HFFc6 (cell line): ENCODE measurements around the gene MAP2K6. TPM values are rescaled to one million over a fixed set of nuclear protein-coding genes. Genes with fewer than 3 reads are reported as not detected.

ENCODE experiments used
- DNase-seq: peaks from one replicate; pipeline ENCODE4 v3.0.0-alpha.2; 2018
- H3K27ac Mint-ChIP-seq: 2 replicates; pipeline ENCODE4 v1.8.0; 2020; ENCODE audit warnings: mild to moderate bottlenecking, mixed read lengths
- H3K27me3 Mint-ChIP-seq: 2 replicates; pipeline ENCODE4 v1.8.0; 2021; ENCODE audit warnings: mild to moderate bottlenecking, moderate library complexity, mixed read lengths; ENCODE audit not compliant: insufficient read depth
- H3K36me3 Mint-ChIP-seq: 2 replicates; pipeline ENCODE4 v1.8.0; 2021; ENCODE audit warnings: low read depth, mixed read lengths
- H3K4me1 Mint-ChIP-seq: 2 replicates; pipeline ENCODE4 v1.8.0; 2020; ENCODE audit warnings: low read depth, mixed read lengths
- H3K4me3 Mint-ChIP-seq: 2 replicates; pipeline ENCODE4 v1.8.0; 2020; ENCODE audit warnings: mild to moderate bottlenecking, moderate library complexity, mixed read lengths
- H3K9me3 Mint-ChIP-seq: 2 replicates; pipeline ENCODE4 v1.8.0; 2020; ENCODE audit warnings: mild to moderate bottlenecking, mixed read lengths
- CTCF ChIP-seq: fragments of 200-600 bp; sonication (generic); IDR thresholded peaks from 2 replicates; pipeline ENCODE4 v1.5.0; 2021; ENCODE audit warnings: antibody characterized with exemption, mild to moderate bottlenecking
- total RNA-seq, 6 experiments: library from RNA; stranded (reverse); fragmentation: NEBNext Ultra II Directional; extraction: Animal tissue kit (Norgen Biotek cat#: 25700); gene quantifications; 2 replicates in 1 of 6; 3 replicates in 5 of 6; pipeline ENCODE4 v1.2.3, GENCODE V29; 2021

The MAP2K6 gene
- total RNA-seq, 6 experiments from 2014 or later, result 0.06 to 0.66 (median 0.09) TPM; not detected in 1

- peaks cover 5% of the 10 kb centered on the region; the same call in 1 of the 2 replicates for H3K4me1 Mint-ChIP-seq
- no peak overlapping the region for H3K27ac Mint-ChIP-seq
- no peak for TF ChIP-seq CTCF
- peak; percentile 10 for DNase-seq
- H3K27me3 Mint-ChIP-seq, result no peaks in the 10 kb centered on the region
- peak overlapping the region; percentile 41; the same call in 1 of the 2 replicates for H3K4me3 Mint-ChIP-seq
- H3K36me3 Mint-ChIP-seq, result no peaks in the 10 kb centered on the region
- no peaks in the 10 kb centered on the region; the same call in 1 of the 2 replicates for H3K9me3 Mint-ChIP-seq
Observed at GRCh38 chr17:69501591-69502468, 87.3 kb downstream of the MAP2K6 start.

DNA sequence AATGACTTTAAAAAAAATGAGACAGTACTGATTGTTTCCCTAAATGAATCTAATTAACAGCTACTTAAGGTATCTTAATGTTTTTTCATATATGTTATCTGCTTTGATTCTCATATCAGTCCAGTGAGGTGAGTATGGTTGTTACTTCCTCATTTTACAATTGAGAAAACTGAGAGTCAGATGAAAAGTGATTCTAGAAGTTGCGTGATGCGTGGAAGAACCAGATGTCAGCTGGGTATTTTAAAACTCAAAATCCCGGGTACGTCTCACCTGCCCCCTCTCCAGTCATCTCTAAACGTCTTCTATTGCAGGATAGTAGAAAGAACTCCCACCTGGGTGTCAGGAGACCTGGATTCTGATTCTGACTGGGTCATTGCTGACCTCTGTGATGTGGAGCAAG lies 89.2 kb downstream of the MAP2K6 start:
- peaks cover 5% of the 10 kb centered on the region; the same call in 1 of the 2 replicates for H3K4me1 Mint-ChIP-seq
- H3K27ac Mint-ChIP-seq, result no peak overlapping the region
- no peaks in the 10 kb centered on the region for H3K27me3 Mint-ChIP-seq
- no peaks in the 10 kb centered on the region for H3K36me3 Mint-ChIP-seq
- TF ChIP-seq CTCF, result no peak
- no peaks in the 10 kb centered on the region; the same call in 1 of the 2 replicates for H3K9me3 Mint-ChIP-seq
- DNase-seq, result no peak
- H3K4me3 Mint-ChIP-seq, result no peak overlapping the region

- no peak for DNase-seq
- H3K27me3 Mint-ChIP-seq, result no peaks in the 10 kb centered on the region
- TF ChIP-seq CTCF, result no peak
- no peaks in the 10 kb centered on the region for H3K9me3 Mint-ChIP-seq
- peaks cover 5% of the 10 kb centered on the region; the same call in 1 of the 2 replicates for H3K4me1 Mint-ChIP-seq
- H3K4me3 Mint-ChIP-seq, result no peak overlapping the region
- no peak overlapping the region for H3K27ac Mint-ChIP-seq
- H3K36me3 Mint-ChIP-seq, result no peaks in the 10 kb centered on the region
Observed at GRCh38 chr17:69505740-69506139, 91.2 kb downstream of the MAP2K6 start.

GRCh38 chr17:69506489-69506888 lies 92.0 kb downstream of the MAP2K6 start:
- peak; percentile 59 for TF ChIP-seq CTCF
- no peak overlapping the region for H3K4me3 Mint-ChIP-seq
- no peaks in the 10 kb centered on the region for H3K9me3 Mint-ChIP-seq
- no peak for DNase-seq
- no peaks in the 10 kb centered on the region for H3K36me3 Mint-ChIP-seq
- no peaks in the 10 kb centered on the region for H3K27me3 Mint-ChIP-seq
- peaks cover 5% of the 10 kb centered on the region; the same call in 1 of the 2 replicates for H3K4me1 Mint-ChIP-seq
- H3K27ac Mint-ChIP-seq, result no peak overlapping the region

GRCh38 chr17:69508814-69509213 lies 94.3 kb downstream of the MAP2K6 start:
- no peak overlapping the region for H3K4me3 Mint-ChIP-seq
- no peaks in the 10 kb centered on the region for H3K4me1 Mint-ChIP-seq
- no peak overlapping the region for H3K27ac Mint-ChIP-seq
- no peak for DNase-seq
- TF ChIP-seq CTCF, result no peak
- H3K36me3 Mint-ChIP-seq, result no peaks in the 10 kb centered on the region
- no peaks in the 10 kb centered on the region for H3K9me3 Mint-ChIP-seq
- H3K27me3 Mint-ChIP-seq, result no peaks in the 10 kb centered on the region
